Activated CD8-positive, alpha-beta T cell treated with anti-CD3 and anti-CD28 coated beads for 36 hours (primary cell): ENCODE results near the gene CLDND2. TPM values are rescaled to one million over a fixed set of nuclear protein-coding genes. Genes with fewer than 3 reads are reported as not detected.
"Not testable (repeated sequence)": the region's sequence is repeated elsewhere in the genome, so short reads cannot be mapped to it uniquely, and the experiment has no call there.

Source experiments
- ATAC-seq: fragments of 200-7000 bp; cut with Tn5 transposase; one replicate; pipeline ENCODE4 v1.10.0; 2021; ENCODE audit warnings: mild to moderate bottlenecking, moderate library complexity
- CTCF ChIA-PET: fragments of 350-600 bp; sonication (Branson Sonifier 250); formaldehyde crosslinking; loops from one replicate; lab custom pipeline; 2021; ENCODE audit warnings: antibody characterized with exemption; lab: Charles Lee
- POLR2A ChIA-PET: fragments of 350-600 bp; sonication (Branson Sonifier 250); formaldehyde crosslinking; loops from one replicate; lab custom pipeline; 2021; ENCODE audit warnings: antibody characterized with exemption; lab: Charles Lee
- DNase-seq: peaks from one replicate; pipeline ENCODE4 v3.0.0-alpha.2; 2020
- H3K27ac Mint-ChIP-seq: one replicate; pipeline ENCODE4 v1.8.0; 2021; ENCODE audit warnings: mild to moderate bottlenecking, mixed read lengths
- H3K27me3 Mint-ChIP-seq: one replicate; pipeline ENCODE4 v1.8.0; 2021; ENCODE audit warnings: mixed read lengths
- H3K36me3 Mint-ChIP-seq: one replicate; pipeline ENCODE4 v1.8.0; 2021; ENCODE audit warnings: low read depth, mixed read lengths
- H3K4me1 Mint-ChIP-seq: one replicate; pipeline ENCODE4 v1.8.0; 2021; ENCODE audit warnings: low read depth, mixed read lengths
- H3K4me3 Mint-ChIP-seq: one replicate; pipeline ENCODE4 v1.8.0; 2021; ENCODE audit warnings: mild to moderate bottlenecking, moderate library complexity, mixed read lengths
- H3K9me3 Mint-ChIP-seq: one replicate; pipeline ENCODE4 v1.8.0; 2021; ENCODE audit warnings: mixed read lengths
- CTCF ChIP-seq: fragments of 200-600 bp; IDR thresholded peaks from one replicate; pipeline ENCODE4 v1.8.0; 2022; ENCODE audit warnings: antibody characterized with exemption, mild to moderate bottlenecking
- intact Hi-C: fragments of 100-400 bp; cut with micrococcal nuclease; formaldehyde crosslinking; loops from one replicate; pipeline ENCODE4 v1.10.0; 2022
- total RNA-seq, 2 experiments: library from RNA; stranded (reverse); gene quantifications; one replicate each; pipeline ENCODE4 v1.2.3, GENCODE V29; 2021

Gene CLDND2
- total RNA-seq, 2 experiments from 2014 or later = 5.0 to 5.4 TPM

GRCh38 chr19:51398096-51398704 is 29.4 kb upstream of the CLDND2 start:
- Mint-ChIP-seq H3K27me3 (no peaks in the 10 kb centered on the region), H3K4me1 (peaks cover 43% of the 10 kb centered on the region), H3K4me3 (no peak overlapping the region), H3K27ac (no peak overlapping the region), H3K36me3 (peaks cover 35% of the 10 kb centered on the region), H3K9me3 (peaks cover 10% of the 10 kb centered on the region)
- peak; percentile 67 for TF ChIP-seq CTCF
- CTCF ChIA-PET = interaction anchor here (0.9 to 6.8 kb wide), 18 partner anchors 10 to 196 kb away, joined by 3 to 60 read pairs (median 4); partner anchors contain the start of genes ETFB, LIM2, NKG7 and SIGLEC10
- ATAC-seq (no peak), DNase-seq (no peak)
- POLR2A ChIA-PET = interaction anchor here (0.8 kb wide), 1 partner anchor 25 kb away, joined by 3 read pairs; no protein-coding TSS in a partner anchor
- intact Hi-C loops = no loop called here

- H3K4me3 Mint-ChIP-seq, intact Hi-C loops, ATAC-seq, H3K27me3 Mint-ChIP-seq, H3K9me3 Mint-ChIP-seq, DNase-seq, H3K27ac Mint-ChIP-seq: not testable (repeated sequence)
- ChIA-PET CTCF (interaction anchor here (0.9 to 6.8 kb wide), 10 partner anchors 10 to 197 kb away, joined by 3 to 60 read pairs (median 4); partner anchors contain the start of genes ETFB and SIGLEC10), POLR2A (interaction anchor here (1.0 to 1.1 kb wide), 2 partner anchors 24 to 66 kb away, joined by 3 to 4 read pairs; no protein-coding TSS in a partner anchor)
- peaks cover 49% of the 10 kb centered on the region for H3K4me1 Mint-ChIP-seq
- H3K36me3 Mint-ChIP-seq = peaks cover 32% of the 10 kb centered on the region
Measured at GRCh38 chr19:51397453-51397852, 28.6 kb upstream of the CLDND2 start.

DNA sequence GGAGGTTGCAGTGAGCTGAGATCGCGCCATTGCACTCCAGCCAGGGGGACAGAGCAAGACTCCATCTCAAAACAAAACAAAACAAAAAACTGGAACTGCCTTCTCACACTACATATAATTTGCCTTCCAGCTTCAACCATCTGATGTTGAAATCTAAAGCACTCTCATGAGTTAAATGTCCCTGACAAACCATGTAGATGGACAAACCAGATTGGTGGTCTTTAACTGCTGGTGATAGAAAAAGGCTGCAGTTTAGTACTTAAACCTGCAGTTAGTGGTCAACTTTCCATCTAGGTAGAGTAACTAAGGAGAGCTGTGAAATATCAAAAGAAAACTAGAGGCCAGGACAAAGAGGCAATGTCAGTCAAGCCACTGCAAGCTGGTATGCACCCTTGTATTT is 27.4 kb upstream of the CLDND2 start:
- peaks cover 54% of the 10 kb centered on the region for H3K4me1 Mint-ChIP-seq
- ATAC-seq (no peak), DNase-seq (no peak)
- H3K4me3 Mint-ChIP-seq = peak overlapping the region; percentile 98
- intact Hi-C loops = no loop called here
- TF ChIP-seq CTCF = no peak
- POLR2A ChIA-PET = interaction anchor here (0.6 to 3.8 kb wide), 6 partner anchors 15 to 55 kb away, joined by 3 to 40 read pairs (median 8); partner anchors contain the start of genes CLDND2, NKG7 and VSIG10L
- no peaks in the 10 kb centered on the region for H3K27me3 Mint-ChIP-seq
- H3K9me3 Mint-ChIP-seq = peaks cover 1% of the 10 kb centered on the region
- peaks cover 23% of the 10 kb centered on the region for H3K36me3 Mint-ChIP-seq
- CTCF ChIA-PET = interaction anchor here (0.7 to 6.8 kb wide), 11 partner anchors 11 to 266 kb away, joined by 3 to 60 read pairs (median 5); partner anchors contain the start of genes ETFB and SIGLEC10
- peak overlapping the region; percentile 12 for H3K27ac Mint-ChIP-seq

GRCh38 chr19:51394050-51394836 is 25.4 kb upstream of the CLDND2 start:
- no peaks in the 10 kb centered on the region for H3K27me3 Mint-ChIP-seq
- TF ChIP-seq CTCF = peak; percentile 20

DNA sequence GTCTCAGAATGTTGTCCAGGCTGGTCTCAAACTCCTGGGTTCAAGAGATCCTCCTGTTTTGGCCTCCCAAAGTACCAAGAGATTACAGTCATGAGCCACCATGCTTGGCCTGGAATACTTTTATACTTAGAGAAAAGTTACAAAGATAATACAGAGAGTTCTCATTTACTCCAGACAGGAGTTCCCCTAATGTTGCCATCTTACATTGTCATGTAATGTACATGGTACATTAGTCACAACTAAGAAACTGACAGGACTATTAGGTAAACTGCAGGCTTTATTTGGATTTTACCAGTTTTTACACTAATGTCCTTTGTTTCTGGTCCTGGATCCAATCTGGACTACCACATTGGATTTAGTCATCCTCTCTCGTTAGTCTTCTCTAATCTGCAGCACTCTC is 23.9 kb upstream of the CLDND2 start:
- Mint-ChIP-seq H3K4me3 (peak overlapping the region; percentile 58), H3K27me3 (no peaks in the 10 kb centered on the region), H3K36me3 (peaks cover 19% of the 10 kb centered on the region), H3K9me3 (peaks cover 1% of the 10 kb centered on the region), H3K27ac (peak overlapping the region; percentile 87), H3K4me1 (peaks cover 52% of the 10 kb centered on the region)
- no peak for TF ChIP-seq CTCF
- intact Hi-C loops = no loop called here
- DNase-seq (no peak), ATAC-seq (no peak)
- ChIA-PET POLR2A (interaction anchor here (3.3 to 3.8 kb wide), 2 partner anchors 11 to 21 kb away, joined by 11 to 40 read pairs; partner anchors contain the start of gene NKG7), CTCF (interaction anchor here (1.0 to 2.4 kb wide), 3 partner anchors 11 to 27 kb away, joined by 3 to 8 read pairs (median 3); no protein-coding TSS in a partner anchor)

More at GRCh38 chr19:51394050-51394836, 25.4 kb upstream of the CLDND2 start:
- POLR2A ChIA-PET = interaction anchor here (0.8 to 3.8 kb wide), 10 partner anchors 13 to 52 kb away, joined by 3 to 40 read pairs (median 5); partner anchors contain the start of genes CLDND2, ETFB, NKG7 and VSIG10L
- H3K27ac Mint-ChIP-seq = peak overlapping the region; percentile 98
- CTCF ChIA-PET = interaction anchor here (0.8 to 4.7 kb wide), 14 partner anchors 13 to 263 kb away, joined by 3 to 49 read pairs (median 5); partner anchors contain the start of gene ETFB
- DNase-seq (peak; percentile 99), ATAC-seq (peak; percentile 86)
- intact Hi-C loops = no loop called here
- H3K36me3 Mint-ChIP-seq = peaks cover 19% of the 10 kb centered on the region
- H3K4me3 Mint-ChIP-seq = peak overlapping the region; percentile 98
- H3K9me3 Mint-ChIP-seq = peaks cover 1% of the 10 kb centered on the region
- peaks cover 48% of the 10 kb centered on the region for H3K4me1 Mint-ChIP-seq
